Fibroblast of lung (primary cell): ENCODE data around the gene MAPK8IP3. TPM values are rescaled to one million over a fixed set of nuclear protein-coding genes. Genes with fewer than 3 reads are reported as not detected.

Experiments used
- DNase-seq, 2 donors: peaks; one replicate each; pipeline versions ENCODE4 v3.0.0 to v3.0.0-alpha.2; 2010; ENCODE audit warnings: low read depth in 2 of 2
- H2AFZ ChIP-seq: 2 replicates; pipeline ENCODE4 v1.5.1; 2012; ENCODE audit warnings: low read length, control low read depth, inconsistent platforms
- H3K27ac ChIP-seq: 2 replicates; pipeline ENCODE4 v1.5.1; 2011; ENCODE audit warnings: low read length, control low read depth; ENCODE audit not compliant: insufficient read depth
- H3K27me3 ChIP-seq: 2 replicates; pipeline ENCODE4 v1.5.1; 2011; ENCODE audit warnings: mild to moderate bottlenecking, low read length; ENCODE audit not compliant: control insufficient read depth, insufficient read depth
- H3K36me3 ChIP-seq: 2 replicates; pipeline ENCODE4 v1.5.1; 2011; ENCODE audit warnings: low read length; ENCODE audit not compliant: control insufficient read depth, insufficient read depth
- H3K4me1 ChIP-seq: 2 replicates; pipeline ENCODE4 v1.5.1; 2011; ENCODE audit warnings: low read length; ENCODE audit not compliant: control insufficient read depth, insufficient read depth; ENCODE audit errors: extremely low read depth
- H3K4me2 ChIP-seq: 2 replicates; pipeline ENCODE4 v1.5.1; 2011; ENCODE audit warnings: low read length, control low read depth; ENCODE audit not compliant: insufficient read depth; ENCODE audit errors: extremely low read depth
- H3K4me3 ChIP-seq, 4 experiments: fragments of 200-600 bp in 1 of 4; sonication (generic) in 1 of 4; replicated peaks in 1 of 4; 2 replicates each; pipeline ENCODE4 v1.5.1; 2011 to 2016; ENCODE audit warnings: low read length in 4 of 4, low read depth in 3 of 4, mild to moderate bottlenecking in 3 of 4, control low read depth in 2 of 4, inconsistent platforms in 1 of 4, mixed read lengths in 1 of 4; ENCODE audit not compliant: insufficient read depth in 1 of 4; ENCODE audit errors: control extremely low read depth in 1 of 4
- H3K79me2 ChIP-seq: 2 replicates; pipeline ENCODE4 v1.5.1; 2012; ENCODE audit warnings: mild to moderate bottlenecking, low read length, inconsistent platforms; ENCODE audit not compliant: control insufficient read depth, insufficient read depth
- H3K9ac ChIP-seq: 2 replicates; pipeline ENCODE4 v1.5.1; 2011; ENCODE audit warnings: mild to moderate bottlenecking, low read length, control low read depth; ENCODE audit not compliant: insufficient read depth
- H3K9me3 ChIP-seq: 2 replicates; pipeline ENCODE4 v1.5.1; 2012; ENCODE audit warnings: low read depth, low read length; ENCODE audit not compliant: control insufficient read depth, insufficient read depth
- H4K20me1 ChIP-seq: 2 replicates; pipeline ENCODE4 v1.5.1; 2011; ENCODE audit warnings: low read length; ENCODE audit not compliant: control insufficient read depth, insufficient read depth; ENCODE audit errors: extremely low read depth
- CTCF ChIP-seq, 2 donors: IDR thresholded peaks in 1 of 2; conservative IDR thresholded peaks in 1 of 2; 1 replicate in 1 of 2; 2 replicates in 1 of 2; pipeline ENCODE4 v1.5.1; 2011 to 2012; ENCODE audit warnings: low read length in 2 of 2, control low read depth in 1 of 2, inconsistent platforms in 1 of 2, low read depth in 1 of 2, mild to moderate bottlenecking in 1 of 2
- EZH2 ChIP-seq: IDR thresholded peaks from 2 replicates; pipeline ENCODE4 v1.5.1; 2012; ENCODE audit warnings: low read length, control low read depth, mild to moderate bottlenecking; ENCODE audit errors: missing control alignments
- polyA plus RNA-seq, 2 donors: library from polyadenylated mRNA; depleted of rRNA in 1 of 2; stranded (reverse) in 1 of 2; unstranded in 1 of 2; fragments of >200 nt; gene quantifications; 2 replicates each; pipeline ENCODE4 v1.2.1, GENCODE V29; 2011 to 2012; ENCODE audit warnings: missing spikeins in 1 of 2
- total RNA-seq: library from RNA; depleted of rRNA; stranded (reverse); fragments of >200 nt; gene quantifications from 2 replicates; pipeline ENCODE4 v1.2.1, GENCODE V29; 2014

MAPK8IP3 gene
- total and polyA plus RNA-seq, 2 donors (not counting 1 experiment from before 2014, with no cell fraction given) = 9.4 to 36.3 TPM

- Histone ChIP-seq H2AFZ (no peak overlapping the region), H3K4me3 (no peak overlapping the region), H3K4me2 (no peak overlapping the region), H3K9me3 (peaks cover 8% of the 10 kb centered on the region), H3K27me3 (no peaks in the 10 kb centered on the region), H3K4me1 (no peaks in the 10 kb centered on the region), H3K9ac (no peak overlapping the region), H3K36me3 (peaks cover 18% of the 10 kb centered on the region), H3K27ac (no peak overlapping the region), H3K79me2 (peaks cover 2% of the 10 kb centered on the region), H4K20me1 (no peaks in the 10 kb centered on the region)
- no peak for DNase-seq
- no peak for TF ChIP-seq CTCF (conservative IDR thresholded peaks at IDR 0.05 in 1 of 2, IDR thresholded peaks at IDR 0.05 in 1 of 2; ENCODE audit: low read depth in 1 of 2, low read length in 2 of 2)
- TF ChIP-seq EZH2 = no peak
These were observed 28.1 kb downstream of the MAPK8IP3 start for GRCh38 chr16:1734123-1734522.

- no peaks in the 10 kb centered on the region for H4K20me1 ChIP-seq
- no peak for DNase-seq
- H3K27ac ChIP-seq = no peak overlapping the region
- H3K9me3 ChIP-seq = peaks cover 8% of the 10 kb centered on the region
- H2AFZ ChIP-seq = no peak overlapping the region
- H3K9ac ChIP-seq = no peak overlapping the region
- H3K4me1 ChIP-seq = no peaks in the 10 kb centered on the region
- peaks cover 18% of the 10 kb centered on the region for H3K36me3 ChIP-seq
- H3K4me2 ChIP-seq = no peak overlapping the region
- H3K79me2 ChIP-seq = peaks cover 2% of the 10 kb centered on the region
- TF ChIP-seq CTCF (conservative IDR thresholded peaks at IDR 0.05 in 1 of 2, IDR thresholded peaks at IDR 0.05 in 1 of 2; ENCODE audit: low read depth in 1 of 2, low read length in 2 of 2) (no peak), EZH2 (no peak)
- H3K27me3 ChIP-seq = no peaks in the 10 kb centered on the region
- H3K4me3 ChIP-seq = no peak overlapping the region
These were observed 28.8 kb downstream of the MAPK8IP3 start for GRCh38 chr16:1734816-1735215.

- Histone ChIP-seq H3K9me3 (peaks cover 6% of the 10 kb centered on the region), H3K79me2 (peaks cover 2% of the 10 kb centered on the region), H3K4me3 (no peak overlapping the region), H3K36me3 (peaks cover 8% of the 10 kb centered on the region), H4K20me1 (no peaks in the 10 kb centered on the region), H3K4me2 (no peak overlapping the region), H3K27ac (no peak overlapping the region), H3K9ac (no peak overlapping the region), H3K4me1 (no peaks in the 10 kb centered on the region), H2AFZ (no peak overlapping the region), H3K27me3 (no peaks in the 10 kb centered on the region)
- no peak for DNase-seq
- TF ChIP-seq EZH2 (no peak), CTCF (conservative IDR thresholded peaks at IDR 0.05 in 1 of 2, IDR thresholded peaks at IDR 0.05 in 1 of 2; ENCODE audit: low read depth in 1 of 2, low read length in 2 of 2) (no peak)
These were observed 34.2 kb downstream of the MAPK8IP3 start for GRCh38 chr16:1740234-1740633.
